Activated CD8-positive, alpha-beta T cell treated with anti-CD3 and anti-CD28 coated beads for 36 hours (primary cell): ENCODE results near the gene LRIG3. TPM values are rescaled to one million over a fixed set of nuclear protein-coding genes. Genes with fewer than 3 reads are reported as not detected.

Experiments
- ATAC-seq: fragments of 200-7000 bp; cut with Tn5 transposase; one replicate; pipeline ENCODE4 v1.10.0; 2021; ENCODE audit warnings: mild to moderate bottlenecking, moderate library complexity
- CTCF ChIA-PET: fragments of 350-600 bp; sonication (Branson Sonifier 250); formaldehyde crosslinking; loops from one replicate; lab custom pipeline; 2021; ENCODE audit warnings: antibody characterized with exemption; lab: Charles Lee
- POLR2A ChIA-PET: fragments of 350-600 bp; sonication (Branson Sonifier 250); formaldehyde crosslinking; loops from one replicate; lab custom pipeline; 2021; ENCODE audit warnings: antibody characterized with exemption; lab: Charles Lee
- DNase-seq: peaks from one replicate; pipeline ENCODE4 v3.0.0-alpha.2; 2020
- H3K27ac Mint-ChIP-seq: one replicate; pipeline ENCODE4 v1.8.0; 2021; ENCODE audit warnings: mild to moderate bottlenecking, mixed read lengths
- H3K27me3 Mint-ChIP-seq: one replicate; pipeline ENCODE4 v1.8.0; 2021; ENCODE audit warnings: mixed read lengths
- H3K36me3 Mint-ChIP-seq: one replicate; pipeline ENCODE4 v1.8.0; 2021; ENCODE audit warnings: low read depth, mixed read lengths
- H3K4me1 Mint-ChIP-seq: one replicate; pipeline ENCODE4 v1.8.0; 2021; ENCODE audit warnings: low read depth, mixed read lengths
- H3K4me3 Mint-ChIP-seq: one replicate; pipeline ENCODE4 v1.8.0; 2021; ENCODE audit warnings: mild to moderate bottlenecking, moderate library complexity, mixed read lengths
- H3K9me3 Mint-ChIP-seq: one replicate; pipeline ENCODE4 v1.8.0; 2021; ENCODE audit warnings: mixed read lengths
- intact Hi-C: fragments of 100-400 bp; cut with micrococcal nuclease; formaldehyde crosslinking; loops from one replicate; pipeline ENCODE4 v1.10.0; 2022
- total RNA-seq, 2 experiments: library from RNA; stranded (reverse); gene quantifications; one replicate each; pipeline ENCODE4 v1.2.3, GENCODE V29; 2021
- TF ChIP-seq, protein P1 (sequence below): fragments of 200-600 bp; IDR thresholded peaks from one replicate; pipeline ENCODE4 v1.8.0; 2022; ENCODE audit warnings: antibody characterized with exemption, mild to moderate bottlenecking

Gene LRIG3
- total RNA-seq, 2 experiments from 2014 or later = not detected

DNA sequence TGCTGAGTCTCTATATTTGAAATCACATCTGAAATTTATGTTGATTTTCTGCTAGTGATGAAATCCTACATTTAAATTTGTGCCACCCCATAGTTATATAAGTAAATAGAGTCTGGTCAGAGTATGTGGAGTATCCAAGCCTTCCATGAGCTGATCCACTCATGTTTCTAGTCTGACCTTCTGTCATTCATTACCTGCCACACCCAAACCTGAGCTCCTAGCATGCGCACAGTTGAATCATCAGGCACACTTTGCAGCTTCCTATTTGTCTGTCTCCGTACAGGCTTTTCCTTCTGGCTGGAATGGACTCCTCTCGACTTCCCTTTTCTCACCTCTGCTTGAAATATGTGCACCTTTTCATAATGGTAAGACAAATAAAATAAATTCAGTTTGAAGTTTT lies 45.3 kb upstream of the LRIG3 start:
- DNase-seq (no peak), ATAC-seq (no peak)
- H3K4me1 Mint-ChIP-seq = no peaks in the 10 kb centered on the region
- TF ChIP-seq, protein P1, sequence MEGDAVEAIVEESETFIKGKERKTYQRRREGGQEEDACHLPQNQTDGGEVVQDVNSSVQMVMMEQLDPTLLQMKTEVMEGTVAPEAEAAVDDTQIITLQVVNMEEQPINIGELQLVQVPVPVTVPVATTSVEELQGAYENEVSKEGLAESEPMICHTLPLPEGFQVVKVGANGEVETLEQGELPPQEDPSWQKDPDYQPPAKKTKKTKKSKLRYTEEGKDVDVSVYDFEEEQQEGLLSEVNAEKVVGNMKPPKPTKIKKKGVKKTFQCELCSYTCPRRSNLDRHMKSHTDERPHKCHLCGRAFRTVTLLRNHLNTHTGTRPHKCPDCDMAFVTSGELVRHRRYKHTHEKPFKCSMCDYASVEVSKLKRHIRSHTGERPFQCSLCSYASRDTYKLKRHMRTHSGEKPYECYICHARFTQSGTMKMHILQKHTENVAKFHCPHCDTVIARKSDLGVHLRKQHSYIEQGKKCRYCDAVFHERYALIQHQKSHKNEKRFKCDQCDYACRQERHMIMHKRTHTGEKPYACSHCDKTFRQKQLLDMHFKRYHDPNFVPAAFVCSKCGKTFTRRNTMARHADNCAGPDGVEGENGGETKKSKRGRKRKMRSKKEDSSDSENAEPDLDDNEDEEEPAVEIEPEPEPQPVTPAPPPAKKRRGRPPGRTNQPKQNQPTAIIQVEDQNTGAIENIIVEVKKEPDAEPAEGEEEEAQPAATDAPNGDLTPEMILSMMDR = no peak
- no peaks in the 10 kb centered on the region for H3K9me3 Mint-ChIP-seq
- H3K27me3 Mint-ChIP-seq = no peaks in the 10 kb centered on the region
- ChIA-PET CTCF (no interaction called here), POLR2A (no interaction called here)
- H3K36me3 Mint-ChIP-seq = no peaks in the 10 kb centered on the region
- H3K27ac Mint-ChIP-seq = no peak overlapping the region
- no peak overlapping the region for H3K4me3 Mint-ChIP-seq
- intact Hi-C loops = no loop called here

DNA sequence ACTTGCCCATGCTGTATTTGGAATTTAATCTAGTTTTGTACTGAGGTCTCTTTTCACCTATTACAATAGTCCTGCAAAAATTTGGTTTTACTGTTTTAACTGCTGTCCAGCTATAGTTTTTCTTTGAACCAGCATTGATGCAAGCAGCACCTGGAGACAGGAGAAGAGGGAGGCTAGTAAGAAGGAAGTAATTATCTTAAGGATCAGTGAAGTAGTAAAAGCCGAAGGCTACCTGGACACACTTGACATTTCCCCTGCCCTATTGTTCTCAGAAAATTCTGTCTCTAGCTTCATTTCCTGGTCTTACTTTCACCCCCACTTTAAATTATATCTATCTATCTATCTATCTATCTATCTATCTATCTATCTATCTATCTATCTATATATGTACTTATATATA lies 43.5 kb upstream of the LRIG3 start:
- ChIA-PET CTCF (interaction anchor here (1.5 kb wide), 1 partner anchor 13 kb away, joined by 3 read pairs; no protein-coding TSS in a partner anchor), POLR2A (no interaction called here)
- Mint-ChIP-seq H3K9me3 (no peaks in the 10 kb centered on the region), H3K27ac (no peak overlapping the region), H3K4me1 (no peaks in the 10 kb centered on the region), H3K4me3 (no peak overlapping the region), H3K27me3 (no peaks in the 10 kb centered on the region), H3K36me3 (no peaks in the 10 kb centered on the region)
- DNase-seq (no peak), ATAC-seq (no peak)
- intact Hi-C loops = no loop called here
- TF ChIP-seq, protein P1 = no peak

DNA sequence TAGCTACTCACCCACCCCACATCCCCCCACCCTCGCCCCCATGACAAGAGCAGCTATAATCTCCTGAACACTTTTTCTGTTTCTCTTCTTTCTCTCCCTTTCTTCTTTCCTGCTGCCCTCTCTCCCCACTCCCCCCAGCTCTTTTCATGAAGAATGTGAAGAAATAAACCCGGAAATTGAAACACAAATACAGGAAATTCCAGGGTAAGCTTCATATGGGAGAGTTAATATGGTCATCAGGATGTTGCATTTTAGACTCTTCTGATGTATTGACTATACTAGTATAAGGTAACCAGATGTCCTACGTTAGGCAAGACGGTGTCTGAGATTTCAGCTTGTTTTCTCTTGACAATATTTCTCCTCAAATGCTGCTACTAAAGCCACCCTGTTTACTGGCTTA lies 41.6 kb upstream of the LRIG3 start:
- Mint-ChIP-seq H3K4me3 (no peak overlapping the region), H3K9me3 (no peaks in the 10 kb centered on the region), H3K27ac (no peak overlapping the region), H3K36me3 (no peaks in the 10 kb centered on the region), H3K27me3 (no peaks in the 10 kb centered on the region), H3K4me1 (no peaks in the 10 kb centered on the region)
- intact Hi-C loops = no loop called here
- ChIA-PET CTCF (no interaction called here), POLR2A (no interaction called here)
- TF ChIP-seq, protein P1 = no peak
- DNase-seq (no peak), ATAC-seq (no peak)

DNA sequence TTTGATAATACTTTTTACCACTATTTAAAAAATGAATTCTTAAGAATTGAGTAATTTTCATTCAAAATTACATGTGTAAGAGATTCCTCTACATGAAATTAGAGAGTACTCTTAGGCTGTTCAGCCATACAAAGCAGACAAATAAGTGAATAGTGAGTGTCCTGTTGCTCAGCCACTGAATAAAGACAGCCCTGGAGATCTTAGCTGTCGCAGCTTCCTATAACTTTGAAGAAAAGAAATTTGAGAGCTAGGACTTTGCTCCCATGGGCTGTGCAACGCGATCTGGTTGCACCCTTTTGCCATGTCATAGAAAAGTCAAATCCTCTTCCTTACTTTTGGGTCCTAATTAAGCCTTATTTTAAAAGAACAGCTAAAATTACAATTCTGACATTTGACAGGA lies 40.9 kb upstream of the LRIG3 start:
- Mint-ChIP-seq H3K9me3 (no peaks in the 10 kb centered on the region), H3K27me3 (no peaks in the 10 kb centered on the region), H3K27ac (no peak overlapping the region), H3K4me3 (no peak overlapping the region), H3K4me1 (no peaks in the 10 kb centered on the region), H3K36me3 (no peaks in the 10 kb centered on the region)
- TF ChIP-seq, protein P1 = no peak
- ATAC-seq (no peak), DNase-seq (no peak)
- intact Hi-C loops = no loop called here
- CTCF ChIA-PET = no interaction called here
- POLR2A ChIA-PET = no interaction called here

DNA sequence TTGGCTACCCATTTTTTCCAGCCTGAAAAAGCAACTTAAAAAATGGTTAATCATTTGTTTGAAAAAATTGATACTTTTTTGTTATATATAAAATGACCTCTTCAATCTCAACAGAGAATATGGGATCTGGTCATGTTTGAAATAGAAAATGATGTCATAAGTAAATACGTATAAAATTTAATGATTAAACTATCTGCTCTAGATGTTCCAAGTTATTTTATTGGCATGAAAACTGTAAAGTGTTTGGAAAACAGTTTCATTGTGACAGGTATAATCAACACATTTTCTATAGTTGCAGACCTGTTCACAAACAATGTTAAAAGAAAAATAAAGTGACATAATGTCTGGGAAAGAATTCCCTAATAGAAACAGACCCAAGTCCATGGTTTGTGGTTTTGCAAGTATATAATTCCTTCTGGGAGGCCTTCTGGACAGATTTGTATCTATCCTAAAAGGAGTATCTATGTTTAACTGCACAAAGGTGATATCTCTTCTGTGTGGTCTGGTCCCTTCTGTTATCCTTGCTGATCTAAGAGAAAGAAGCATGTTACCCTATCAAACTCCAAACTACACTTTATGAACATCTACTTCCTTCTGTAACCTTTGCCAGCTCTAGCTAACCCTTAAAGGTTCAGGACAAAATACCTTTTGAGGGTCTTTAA lies 39.5 kb upstream of the LRIG3 start:
- H3K4me1 Mint-ChIP-seq = no peaks in the 10 kb centered on the region
- ChIA-PET CTCF (no interaction called here), POLR2A (interaction anchor here (0.6 kb wide), 1 partner anchor 338 kb away, joined by 3 read pairs; no protein-coding TSS in a partner anchor)
- TF ChIP-seq, protein P1 = no peak
- no peak for DNase-seq
- H3K36me3 Mint-ChIP-seq = no peaks in the 10 kb centered on the region
- no peak for ATAC-seq
- no peaks in the 10 kb centered on the region for H3K9me3 Mint-ChIP-seq
- no peak overlapping the region for H3K27ac Mint-ChIP-seq
- no peak overlapping the region for H3K4me3 Mint-ChIP-seq
- no peaks in the 10 kb centered on the region for H3K27me3 Mint-ChIP-seq
- intact Hi-C loops = no loop called here
